Endothelial cell of hepatic sinusoid (primary cell): ENCODE measurements around the gene OVCA2.
"Not testable (repeated sequence)": the region's sequence is repeated elsewhere in the genome, so short reads cannot be mapped to it uniquely, and the experiment has no call there.

Experiments
- in situ Hi-C: cut with HindIII; loops from 2 replicates; pipeline ENCODE4 v1.10.0; 2017; ENCODE audit warnings: low sequenced_read_pairs

The OVCA2 gene

DNA sequence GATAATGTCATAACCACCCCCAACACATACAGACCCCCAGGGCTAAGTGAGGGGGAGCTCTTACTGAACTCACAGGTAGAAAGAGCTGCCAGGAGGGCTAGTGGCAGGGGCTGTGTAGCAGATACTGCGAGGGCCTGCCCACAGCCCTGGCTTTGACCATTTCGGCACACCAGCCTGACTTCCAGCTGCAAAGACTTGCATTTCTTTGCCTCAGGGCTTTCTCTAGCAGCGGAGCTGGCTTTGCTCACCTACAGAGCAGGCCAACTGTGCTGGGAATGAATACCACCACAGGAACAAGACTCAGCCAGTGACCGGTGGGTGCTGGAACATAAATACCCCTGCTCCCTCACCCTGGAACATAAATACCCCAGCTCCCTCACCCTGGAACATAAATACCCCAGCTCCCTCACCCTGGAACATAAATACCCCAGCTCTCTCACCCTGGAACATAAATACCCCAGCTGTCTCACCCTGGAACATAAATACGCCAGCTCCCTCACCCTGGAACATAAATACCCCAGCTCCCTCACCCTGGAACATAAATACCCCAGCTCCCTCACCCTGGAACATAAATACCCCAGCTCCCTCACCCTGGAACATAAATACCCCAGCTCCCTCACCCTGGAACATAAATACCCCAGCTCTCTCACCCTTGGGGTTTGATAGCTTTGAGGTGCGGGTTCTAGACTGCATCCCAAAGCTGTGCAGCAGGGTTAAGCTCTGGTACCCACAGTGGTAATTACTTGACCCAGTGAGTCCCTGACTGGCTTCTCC, 28.4 kb upstream of the OVCA2 start:
- in situ Hi-C loops = not testable (repeated sequence)

DNA sequence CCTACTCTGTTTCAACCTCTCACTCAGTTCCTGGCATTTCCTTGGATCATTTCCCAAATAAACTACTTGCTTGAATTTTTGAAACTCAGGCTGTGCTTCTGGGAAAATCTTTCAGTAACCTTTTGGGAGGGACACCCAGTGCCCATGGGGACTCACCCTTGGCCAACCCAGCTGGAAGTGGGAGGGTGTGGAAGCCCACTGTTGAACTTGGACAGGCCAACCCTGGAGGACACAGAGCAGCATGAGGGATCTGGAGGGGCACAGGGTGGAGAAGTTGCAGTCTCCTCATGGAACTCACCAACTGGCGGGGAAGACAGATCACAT, 27.9 kb upstream of the OVCA2 start:
- in situ Hi-C loops = no loop called here

DNA sequence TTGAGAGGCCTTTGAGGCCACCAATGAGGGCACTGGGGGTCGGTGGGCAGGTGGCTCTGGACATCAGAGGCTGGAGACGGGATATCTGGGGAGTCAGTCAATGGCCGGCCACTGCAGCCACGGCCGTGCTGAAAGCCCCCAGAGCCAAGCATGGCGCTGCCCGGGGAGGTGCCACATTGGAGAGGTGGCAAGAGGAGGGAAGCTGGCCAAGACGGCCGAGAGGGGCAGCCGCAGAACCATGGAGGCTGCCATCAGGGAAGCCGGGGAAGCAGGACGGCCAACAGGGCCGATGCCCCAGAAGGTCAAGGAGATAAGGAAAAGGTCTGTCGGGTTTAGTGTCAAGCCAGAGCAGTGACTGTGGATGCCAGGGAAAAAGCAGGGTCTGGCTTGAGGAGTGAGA, 26.5 kb upstream of the OVCA2 start:
- in situ Hi-C loops = no loop called here

DNA sequence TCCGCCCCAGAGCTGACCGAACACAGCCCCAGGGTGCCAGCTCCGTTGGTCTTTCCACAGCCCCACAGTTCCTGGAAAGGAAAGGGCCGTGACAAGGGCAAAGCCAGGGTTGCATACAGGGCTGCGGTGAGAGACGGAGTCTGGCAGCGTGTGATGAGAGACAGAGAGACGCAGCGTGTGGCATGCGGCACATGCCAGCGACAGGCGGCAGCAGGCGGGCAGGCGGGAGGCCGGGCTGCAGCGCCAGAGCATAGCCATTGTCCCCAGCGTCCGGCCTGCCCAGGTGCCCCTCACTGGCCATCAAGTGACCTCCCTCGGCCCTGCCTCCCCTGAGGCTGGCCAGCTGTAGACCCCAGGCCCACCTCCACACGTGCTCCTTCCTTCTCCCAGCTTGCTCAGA, 25.3 kb upstream of the OVCA2 start:
- in situ Hi-C loops = no loop called here

DNA sequence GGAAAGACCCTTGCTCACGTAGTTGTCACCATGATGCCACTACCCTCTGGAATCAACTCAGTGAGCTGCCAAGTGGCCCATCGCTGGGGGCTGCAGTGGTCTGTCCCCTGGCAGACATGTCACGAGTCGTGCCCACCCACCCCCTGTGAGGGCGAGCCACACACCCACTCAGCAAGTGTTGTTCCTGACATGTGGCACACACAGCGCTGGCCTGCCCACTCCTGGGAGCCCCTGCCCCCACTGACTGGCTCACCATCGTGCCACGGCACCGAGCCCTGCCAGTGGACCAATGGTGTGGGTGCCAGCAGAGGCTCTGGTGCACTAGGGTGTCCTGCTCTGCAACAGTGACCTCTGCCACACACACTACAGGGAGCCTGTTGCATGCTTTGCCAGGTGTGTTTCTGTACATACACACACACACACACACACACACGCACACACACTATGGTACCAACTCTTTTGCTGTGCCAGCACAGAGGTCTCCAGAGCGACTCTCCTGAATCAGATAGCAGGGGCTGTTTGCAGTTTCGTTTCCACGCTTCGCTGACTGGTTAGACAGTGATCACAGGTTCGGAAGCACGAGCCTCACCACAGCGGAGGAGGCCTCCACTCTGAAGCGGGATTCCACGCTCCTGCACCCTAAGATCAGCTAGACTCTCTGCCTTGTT, 24.4 kb upstream of the OVCA2 start:
- in situ Hi-C loops = no loop called here

DNA sequence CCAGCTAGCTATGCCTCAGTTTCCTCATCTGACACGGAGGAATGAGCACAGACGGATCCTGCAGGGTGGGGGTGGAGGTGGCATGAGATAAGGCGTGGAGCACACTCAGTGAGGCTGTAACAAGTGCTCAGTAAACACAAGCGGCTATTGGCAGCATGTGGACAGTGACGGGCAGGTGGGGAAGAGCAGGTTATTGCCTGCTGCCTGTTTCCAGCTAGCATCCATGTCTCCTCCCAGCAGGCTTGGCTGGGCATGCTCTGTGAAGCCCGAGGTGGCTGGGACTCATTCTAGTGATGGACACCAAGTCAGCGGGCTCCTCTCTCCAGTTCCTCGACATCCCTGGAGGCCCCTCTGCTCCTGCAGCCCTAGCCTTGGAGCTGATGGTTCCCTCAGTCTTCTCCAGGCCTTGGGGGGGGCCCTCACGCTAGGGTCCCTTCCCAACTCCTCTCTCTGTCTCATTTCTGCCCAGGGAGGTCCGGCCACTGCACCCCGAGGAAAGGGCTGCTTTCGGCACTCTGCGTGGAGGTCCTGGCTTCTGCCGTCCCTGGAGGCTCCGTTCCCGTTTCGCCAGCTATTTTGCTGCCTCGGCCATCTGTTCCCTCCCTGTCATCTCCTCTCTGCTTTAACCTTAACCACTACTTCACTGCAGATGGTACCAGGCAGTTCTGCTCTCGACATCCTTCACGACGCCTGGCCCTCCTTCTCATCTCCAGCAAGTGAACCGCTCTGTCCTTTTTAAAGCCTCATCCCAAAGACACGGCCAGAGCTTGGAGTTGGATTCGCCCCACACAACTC, 22.9 kb upstream of the OVCA2 start:
- in situ Hi-C loops = no loop called here

DNA sequence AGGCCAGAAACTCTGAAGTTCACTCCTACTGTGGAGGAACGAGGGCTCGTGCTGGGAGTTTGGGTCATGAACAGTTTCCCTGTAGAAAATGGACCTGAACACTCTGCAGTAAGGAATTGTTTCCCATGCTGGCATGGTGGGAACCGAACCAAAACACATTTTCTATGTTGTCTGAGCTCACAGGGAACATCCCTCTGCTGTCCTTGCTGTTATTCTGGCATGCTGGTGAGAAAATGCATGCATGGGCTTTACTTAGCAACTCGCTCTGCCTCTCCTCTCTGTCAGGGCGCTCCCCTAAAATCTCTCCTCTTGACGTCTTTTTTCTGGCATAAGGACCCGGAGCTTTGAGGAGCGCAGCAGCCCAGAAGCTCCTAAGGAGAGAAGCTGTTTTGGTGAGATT, 22.1 kb upstream of the OVCA2 start:
- in situ Hi-C loops = no loop called here

DNA sequence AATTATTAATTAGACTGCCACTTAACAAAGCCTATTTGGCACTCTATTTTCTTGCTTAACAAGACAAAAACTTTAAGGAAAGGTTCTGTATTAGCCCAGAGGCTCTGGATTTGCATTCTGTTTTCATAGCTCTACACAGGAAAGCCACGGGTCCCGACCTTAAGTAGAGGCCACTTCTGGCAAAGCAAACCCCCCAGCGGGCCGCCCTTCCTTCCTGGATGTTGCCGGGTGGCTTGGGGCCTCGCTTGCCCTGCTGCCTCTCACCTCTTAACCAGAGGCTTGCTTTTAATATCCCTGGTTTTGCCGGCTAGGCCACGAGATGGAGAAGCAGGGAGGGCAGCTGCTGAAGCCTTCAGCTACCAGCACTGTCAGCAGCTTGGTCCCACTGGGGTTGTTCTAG, 21.1 kb upstream of the OVCA2 start:
- in situ Hi-C loops = no loop called here

DNA sequence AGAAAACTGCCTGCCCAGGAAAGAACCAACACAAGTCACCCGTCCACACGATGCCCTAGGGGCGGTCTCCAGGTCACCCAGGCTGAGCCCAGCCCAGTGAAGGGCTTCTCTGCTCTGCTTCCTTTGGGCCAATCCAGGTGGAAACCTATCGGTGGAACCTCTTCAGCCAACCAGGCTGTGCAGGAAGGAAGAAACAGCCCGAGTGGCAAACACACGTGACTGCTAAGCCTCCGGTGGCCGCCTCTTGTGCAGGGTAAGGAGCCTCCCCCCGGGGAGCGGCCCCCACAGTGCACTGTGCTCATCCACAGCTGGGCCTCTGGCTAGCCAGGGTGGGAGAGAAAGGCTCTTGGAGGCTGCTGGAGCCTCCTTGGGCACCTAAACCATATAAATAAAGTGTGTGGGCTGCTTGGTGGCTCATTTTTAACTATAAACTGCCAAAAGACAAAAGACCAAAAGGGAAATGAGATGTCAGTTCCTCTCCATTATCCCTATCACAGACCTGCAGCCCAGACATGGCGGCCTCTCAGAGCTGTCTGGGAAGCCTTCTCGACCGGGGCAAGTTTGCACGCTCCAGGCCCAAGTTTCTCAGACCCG, 19.1 kb upstream of the OVCA2 start:
- in situ Hi-C loops = no loop called here

DNA sequence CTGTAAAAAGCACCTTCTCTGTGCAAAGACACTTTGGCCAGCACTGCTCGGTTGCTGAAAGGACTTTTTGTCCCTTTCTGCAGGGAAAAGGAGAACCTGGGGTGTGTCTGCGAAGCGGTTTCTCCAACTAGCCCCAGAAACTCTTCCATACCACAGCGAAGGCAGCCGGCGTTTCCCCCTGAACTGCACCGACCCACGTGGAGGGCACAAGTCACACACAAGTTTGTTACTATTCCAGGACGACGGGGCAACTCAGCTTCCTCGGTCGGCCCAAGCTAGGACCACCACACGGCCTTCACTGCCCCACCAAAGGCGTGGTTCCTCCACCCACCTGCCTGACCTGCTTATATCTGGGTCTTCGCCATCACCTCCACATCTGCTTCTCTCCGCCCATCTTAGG, 18.6 kb upstream of the OVCA2 start:
- in situ Hi-C loops = no loop called here

DNA sequence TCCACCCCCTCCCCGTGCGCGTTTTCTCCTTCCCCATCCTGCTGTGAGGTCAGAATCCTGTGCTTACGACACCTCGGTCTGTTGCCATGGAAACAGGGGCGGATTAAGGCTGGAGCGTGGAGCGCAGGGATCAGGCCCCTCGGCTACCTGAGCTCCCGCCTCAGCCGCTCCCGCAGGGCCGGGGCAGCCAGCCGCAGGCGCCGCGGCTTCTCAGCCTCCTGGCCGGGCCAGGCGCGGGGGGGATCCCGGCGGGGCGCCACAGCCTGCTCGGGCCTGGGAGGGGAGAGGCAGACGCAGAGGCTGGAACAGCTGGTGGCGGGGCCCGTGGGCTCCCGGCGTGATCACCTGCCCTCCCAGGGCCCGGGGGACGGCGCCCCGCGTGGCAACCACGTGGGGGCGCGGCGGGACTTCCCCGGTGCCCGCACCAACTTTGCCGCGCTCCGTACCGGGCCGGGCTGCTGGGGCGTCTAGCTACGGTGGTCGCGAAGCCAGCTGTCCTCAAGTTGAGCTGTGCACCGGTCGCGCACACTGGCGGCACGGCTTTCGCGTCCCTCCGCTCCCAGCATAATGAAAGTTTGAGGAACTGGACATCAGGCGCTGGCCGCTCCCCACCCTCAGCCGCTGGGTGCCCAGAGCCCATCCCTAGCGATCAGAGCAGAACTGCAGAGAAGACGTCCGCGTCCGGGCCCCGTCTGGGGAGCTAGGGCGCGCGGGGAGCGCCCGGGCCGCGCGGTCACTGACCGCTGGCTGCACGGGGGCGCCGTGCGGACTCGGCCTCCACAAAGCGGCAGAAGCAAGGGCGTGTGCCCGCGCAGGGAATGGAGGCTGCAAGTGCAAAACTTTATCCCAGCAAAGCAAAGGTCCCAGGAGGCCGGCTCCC, 17.9 kb upstream of the OVCA2 start:
- in situ Hi-C loops = no loop called here

DNA sequence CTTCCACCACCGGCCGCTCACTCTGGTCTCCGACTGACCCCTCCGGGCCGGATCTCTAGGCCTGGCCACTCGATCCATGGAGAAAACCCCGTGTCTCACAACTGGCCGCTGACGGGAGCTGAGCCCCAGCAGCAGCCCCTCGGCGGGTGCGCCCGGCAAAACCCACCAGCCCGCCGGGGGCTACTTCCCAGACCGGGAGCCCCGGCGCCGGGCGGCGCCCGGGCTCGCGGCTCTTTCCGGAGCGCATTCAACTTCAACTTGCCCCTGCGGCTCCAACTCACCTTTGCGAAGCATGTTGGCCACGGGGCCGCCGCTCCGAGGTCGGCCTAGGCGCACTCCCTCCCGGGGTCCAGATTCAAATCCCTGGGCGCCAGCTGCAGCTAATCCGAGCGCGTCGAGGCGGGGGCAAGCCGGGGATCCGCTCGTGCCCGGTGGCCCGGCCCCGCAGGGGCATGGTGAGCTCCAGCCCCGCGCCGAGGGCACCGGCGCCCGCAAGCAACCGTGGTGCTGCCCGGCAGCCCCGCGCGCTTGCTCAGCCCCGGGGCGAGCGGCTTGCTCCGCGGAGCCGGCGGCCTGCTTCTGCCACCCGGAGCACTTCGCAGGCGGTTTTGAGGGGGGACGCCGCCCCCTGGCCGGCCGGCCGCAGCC, 17.1 kb upstream of the OVCA2 start:
- in situ Hi-C loops = no loop called here

DNA sequence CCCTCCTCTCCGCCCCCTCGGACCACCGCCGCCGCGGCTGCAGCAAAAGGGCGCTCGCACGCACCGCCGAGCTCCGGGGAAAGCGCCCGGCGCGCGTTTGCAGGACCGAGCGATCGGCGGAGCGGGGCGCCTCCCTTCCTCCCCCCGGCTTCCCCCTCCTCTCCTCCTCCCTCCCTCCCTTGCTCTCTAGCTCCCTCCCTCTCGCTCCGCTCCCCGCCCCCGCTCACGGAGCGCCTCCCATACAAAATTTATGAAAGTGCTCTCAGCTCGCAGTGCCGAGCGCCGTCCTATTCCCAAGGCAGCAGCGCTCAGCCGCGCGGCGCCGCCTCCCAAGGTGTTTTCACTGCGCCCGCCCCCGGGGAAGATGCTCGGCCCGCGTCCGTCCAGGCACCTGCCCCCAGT, 16.6 kb upstream of the OVCA2 start, which contains the start of gene RTN4RL1:
Gene RTN4RL1, minus strand, starts transcription at position 115 of the 402 bp plus-strand sequence. CDS start 469 bp downstream, outside the sequence.
- in situ Hi-C loops = no loop called here

DNA sequence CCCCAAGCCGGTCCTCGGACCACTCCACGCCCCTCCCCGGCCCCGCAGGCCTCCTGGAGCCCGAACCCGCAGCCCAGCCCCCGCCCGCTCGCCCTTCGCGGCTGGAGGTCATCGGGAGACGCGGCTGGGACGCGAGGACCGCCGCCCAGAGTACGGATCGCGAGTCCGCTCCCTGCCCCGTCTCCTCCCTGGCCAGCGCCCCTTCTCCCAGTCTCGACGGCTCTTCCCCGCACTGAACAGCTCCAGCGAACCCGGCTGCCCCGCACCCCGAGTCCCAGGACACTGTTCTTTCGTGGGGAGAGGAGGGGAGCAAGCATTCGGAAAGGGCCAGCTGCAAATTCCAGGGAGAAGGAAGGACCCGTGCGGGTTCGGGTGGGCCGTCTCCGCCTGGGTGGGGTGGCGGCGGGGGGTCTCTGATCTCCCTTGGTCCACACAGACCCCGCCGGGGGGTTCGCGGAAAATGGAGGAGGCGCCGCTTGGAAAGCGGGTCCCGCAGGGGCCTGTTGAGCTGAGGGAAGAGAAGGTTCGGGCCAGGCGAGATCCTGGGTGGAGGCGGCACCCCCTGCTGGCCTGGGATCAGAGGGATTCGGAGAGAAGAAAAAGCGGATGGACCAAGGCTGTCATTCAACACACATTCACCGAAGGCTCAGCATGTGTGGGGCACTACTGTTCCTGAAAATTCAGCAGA, 16.1 kb upstream of the OVCA2 start:
- in situ Hi-C loops = no loop called here

DNA sequence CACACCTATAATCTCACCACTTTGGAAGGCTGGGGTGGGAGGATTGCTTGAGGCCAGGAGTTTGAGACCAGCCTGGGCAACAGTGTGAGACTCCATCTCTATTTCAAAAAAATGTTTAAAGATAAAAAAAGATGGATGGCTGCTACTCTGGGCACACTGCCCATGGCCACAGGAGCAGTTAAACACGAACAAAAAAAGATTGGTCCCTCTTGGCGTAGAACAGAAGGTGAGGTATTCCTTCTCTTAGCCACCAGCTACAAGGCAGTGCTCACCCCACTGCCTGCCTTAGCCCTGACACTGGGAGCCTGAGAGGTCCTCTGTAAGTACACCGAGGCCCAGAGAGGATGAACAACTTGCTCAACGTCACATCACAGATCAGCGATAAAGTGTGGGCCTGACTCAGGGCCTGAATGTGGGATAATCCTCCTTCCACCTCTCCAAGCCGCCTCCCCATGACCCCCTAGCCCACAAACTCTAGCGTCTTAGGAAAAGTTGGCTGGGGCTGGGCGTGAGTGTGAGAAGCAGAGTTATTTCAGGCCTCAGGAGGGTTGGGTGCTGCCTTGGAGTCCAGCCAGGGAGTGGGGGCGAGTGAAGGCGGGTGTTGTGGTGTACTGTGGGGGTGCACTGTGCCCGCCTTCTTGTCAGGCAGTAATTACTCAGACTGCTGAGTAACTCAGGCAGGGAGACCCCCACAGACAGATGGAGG, 14.1 kb upstream of the OVCA2 start:
- in situ Hi-C loops = no loop called here

DNA sequence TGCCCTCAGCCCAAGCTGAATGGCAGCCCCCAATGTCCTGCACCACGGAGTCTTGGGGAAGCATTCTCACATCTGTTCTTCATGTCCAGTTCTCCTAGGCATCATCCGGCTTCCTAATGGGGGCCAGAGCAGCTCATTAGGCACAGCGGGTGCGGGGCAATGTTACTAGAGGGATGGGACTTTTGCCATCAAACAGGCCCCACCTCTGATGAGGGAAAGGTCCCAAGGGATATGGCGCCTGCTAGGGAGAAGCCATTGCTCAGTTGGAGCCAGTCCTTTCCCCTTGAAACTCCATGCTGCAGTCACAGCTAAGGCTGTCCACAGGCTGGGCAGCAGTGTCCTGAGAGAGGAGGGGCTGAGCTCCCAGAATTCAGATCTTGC, 13.6 kb upstream of the OVCA2 start:
- in situ Hi-C loops = no loop called here

DNA sequence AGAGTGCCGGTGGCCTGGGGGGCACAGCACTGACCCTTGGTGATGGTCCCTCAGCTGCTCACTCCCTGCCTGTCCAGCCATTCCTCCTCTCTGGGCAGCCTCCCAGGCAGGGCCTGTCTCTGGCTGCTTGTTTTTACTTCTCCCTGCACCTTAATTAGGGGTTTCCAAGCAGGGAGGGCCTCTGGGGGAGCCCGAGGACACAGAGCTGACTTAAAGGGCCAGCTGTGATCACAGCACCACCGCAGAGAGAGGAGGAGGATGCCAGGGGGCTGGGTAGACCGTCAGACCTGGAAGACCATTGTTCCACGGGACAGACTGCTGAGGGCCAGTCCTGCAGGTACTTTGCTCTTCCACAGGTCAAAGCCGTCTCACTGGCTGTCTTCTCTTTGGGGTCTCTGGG, 13.1 kb upstream of the OVCA2 start:
- in situ Hi-C loops = no loop called here

DNA sequence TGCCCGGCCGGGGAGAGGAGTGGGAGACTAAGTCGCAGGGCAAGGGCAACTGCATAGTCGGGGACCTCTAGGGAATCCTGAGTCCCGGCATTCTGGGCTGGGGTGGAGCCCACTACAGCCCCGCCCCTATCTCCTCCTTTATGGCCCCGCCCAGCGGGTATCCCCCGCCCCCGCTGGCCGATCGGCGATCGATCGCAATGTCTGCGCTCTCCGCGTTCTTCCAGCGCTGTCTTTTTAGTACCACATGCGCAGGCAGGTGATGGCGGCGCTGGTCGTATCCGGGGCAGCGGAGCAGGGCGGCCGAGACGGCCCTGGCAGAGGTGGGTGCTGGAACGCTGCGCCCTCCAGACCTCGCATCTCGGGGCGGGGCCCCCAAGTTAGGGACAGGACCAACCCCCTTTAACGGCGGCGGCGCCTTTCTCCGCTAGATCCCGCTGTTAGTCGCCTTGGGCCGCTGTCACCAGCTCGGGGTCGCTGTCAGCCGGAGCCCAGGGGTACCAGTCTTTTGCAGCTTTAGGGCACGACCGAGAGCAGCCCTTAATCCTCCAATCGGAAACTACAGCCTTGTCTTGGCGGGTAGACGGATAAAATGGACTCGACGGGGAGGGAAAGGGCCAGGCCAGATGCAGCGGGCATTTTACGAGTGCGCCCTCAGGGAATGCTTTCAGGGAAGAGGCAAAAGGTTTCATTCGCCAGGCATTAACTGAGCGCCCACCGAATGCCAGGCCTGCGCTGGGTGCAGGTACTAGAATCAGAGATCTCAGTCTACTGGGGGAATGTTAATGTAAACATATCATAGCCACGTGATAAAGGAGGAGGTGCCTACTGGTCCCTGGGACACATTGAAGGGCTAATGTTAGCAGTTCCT, 11.7 kb upstream of the OVCA2 start, which contains the start of gene DPH1:
Gene DPH1, plus strand, starts transcription at position 243 of the 868 bp plus-strand sequence. Its CDS starts 17 bp downstream, at position 260.
- in situ Hi-C loops = loop anchor here (5.0 to 10.0 kb wide), 2 partner anchors 38 to 145 kb away; no protein-coding TSS in a partner anchor
